ENCODE measurements around the gene KRTAP10-4. TPM values are rescaled to one million over a fixed set of nuclear protein-coding genes. Genes with fewer than 3 reads are reported as not detected.

KRTAP10-4 gene
- total and polyA plus RNA-seq, 2 experiments from 2014 or later, result not detected

GRCh38 chr21:44575307-44576024 lies 1.9 kb downstream of the KRTAP10-4 start:
- Mint-ChIP-seq H3K4me3 (no peak overlapping the region), H3K27ac (no peak overlapping the region), H3K4me1 (peaks cover 7% of the 10 kb centered on the region), H3K36me3 (ENCODE audit: low read depth) (peaks cover 7% of the 10 kb centered on the region), H3K9me3 (peaks cover 41% of the 10 kb centered on the region), H3K27me3 (ENCODE audit: insufficient read depth, low read depth, poor library complexity) (peaks cover 10% of the 10 kb centered on the region)
- TF ChIP-seq STAT1 (IDR thresholded peaks at IDR 0.05; ENCODE audit: unreplicated experiment) (no peak), EZH2 (IDR thresholded peaks at IDR 0.05; ENCODE audit: low read depth, unreplicated experiment) (no peak), REST (IDR thresholded peaks at IDR 0.05; ENCODE audit: unreplicated experiment) (no peak), ZNF462 (CRISPR knock-in tag; IDR thresholded peaks at IDR 0.05) (no peak), CREB1 (CRISPR knock-in tag; IDR thresholded peaks at IDR 0.05; ENCODE audit: low read depth) (no peak), EZH2phosphoT487 (IDR thresholded peaks at IDR 0.05; ENCODE audit: unreplicated experiment) (no peak), POLR2AphosphoS5 (IDR thresholded peaks at IDR 0.05; ENCODE audit: low read depth) (no peak), ZNF331 (CRISPR knock-in tag; IDR thresholded peaks at IDR 0.05; ENCODE audit: low read depth) (no peak), ZNF114 (CRISPR knock-in tag; IDR thresholded peaks at IDR 0.05) (no peak), JUNB (IDR thresholded peaks at IDR 0.05; ENCODE audit: unreplicated experiment) (no peak), ETS1 (IDR thresholded peaks at IDR 0.05) (no peak), CTCF (conservative IDR thresholded peaks at IDR 0.05; ENCODE audit: low read depth in 2 of 2) (no peak), NANOG (IDR thresholded peaks at IDR 0.05; ENCODE audit: borderline replicate concordance) (no peak)
- ATAC-seq, result no peak
- Histone ChIP-seq H4K20me1 (replicated peaks; ENCODE audit: insufficient read depth) (no peaks in the 10 kb centered on the region), H3K27ac (ENCODE audit: low read depth) (no peak overlapping the region), H2AFZ (no peak overlapping the region), H3K27me3 (ENCODE audit: insufficient read depth) (no peaks in the 10 kb centered on the region), H3K4me2 (no peak overlapping the region), H3K36me3 (ENCODE audit: insufficient read depth) (no peaks in the 10 kb centered on the region), H3K9me2 (ENCODE audit: insufficient read depth) (no peaks in the 10 kb centered on the region), H3F3A (replicated peaks; ENCODE audit: low read depth) (no peaks in the 10 kb centered on the region), H3K4me3 (no peak overlapping the region), H3K4me1 (ENCODE audit: insufficient read depth) (no peaks in the 10 kb centered on the region), H3K79me2 (replicated peaks; ENCODE audit: insufficient read depth) (no peaks in the 10 kb centered on the region)
- DNase-seq (ENCODE audit: low spot score), result no peak

All from GM23338 (cell line).